Astrocyte of the spinal cord (primary cell): ENCODE measurements around the gene RABL3.
"Not testable (repeated sequence)": the region's sequence is repeated elsewhere in the genome, so short reads cannot be mapped to it uniquely, and the experiment has no call there.

Source experiments
- DNase-seq: peaks from one replicate; pipeline ENCODE4 v3.0.0; 2011; ENCODE audit warnings: low read depth, low spot score
- H3K4me3 ChIP-seq: 2 replicates; pipeline ENCODE4 v1.5.1; 2011; ENCODE audit warnings: low read depth, mild to moderate bottlenecking, low read length, moderate library complexity
- CTCF ChIP-seq: IDR thresholded peaks from 2 replicates; pipeline ENCODE4 v1.5.1; 2012; ENCODE audit warnings: low read depth, mild to moderate bottlenecking, low read length, inconsistent platforms
- in situ Hi-C: cut with HindIII; loops from 2 replicates; pipeline ENCODE4 v1.10.0; 2017; ENCODE audit warnings: low sequenced_read_pairs

Gene RABL3

GRCh38 chr3:120742198-120742848 lies at the start of gene RABL3, which contains the start of gene GTF2E1:
Gene RABL3 (minus strand): TSS chr3:120742516. CDS start chr3:120742507, 9 bp downstream.
Gene GTF2E1 (plus strand): TSS chr3:120742744. CDS start chr3:120750553, 7,809 bp downstream.
- DNase-seq: peak; percentile 100
- in situ Hi-C loops: no loop called here
- H3K4me3 ChIP-seq: peak within 1 kb of the TSS; percentile 93
- TF ChIP-seq CTCF: no peak

GRCh38 chr3:120791913-120792312 lies 49.6 kb upstream of the RABL3 start:
- in situ Hi-C loops: no loop called here
- DNase-seq: peak; percentile 26
- no peak overlapping the region for H3K4me3 ChIP-seq
- TF ChIP-seq CTCF: no peak

- in situ Hi-C loops: no loop called here
- no peak for DNase-seq
- H3K4me3 ChIP-seq: no peak overlapping the region
- TF ChIP-seq CTCF: no peak
These were observed 48.7 kb upstream of the RABL3 start for GRCh38 chr3:120791010-120791409.

- H3K4me3 ChIP-seq, in situ Hi-C loops: not testable (repeated sequence)
- peak; percentile 29 for DNase-seq
These were observed 43.5 kb upstream of the RABL3 start for GRCh38 chr3:120785832-120786231.

GRCh38 chr3:120780977-120781376 lies 38.7 kb upstream of the RABL3 start:
- DNase-seq: peak; percentile 90
- H3K4me3 ChIP-seq: no peak overlapping the region
- in situ Hi-C loops: no loop called here
- TF ChIP-seq CTCF: no peak

- in situ Hi-C loops: no loop called here
- no peak for TF ChIP-seq CTCF
- H3K4me3 ChIP-seq: no peak overlapping the region
- no peak for DNase-seq
These were observed 36.5 kb upstream of the RABL3 start for GRCh38 chr3:120778776-120779175.

GRCh38 chr3:120775411-120775810 lies 33.1 kb upstream of the RABL3 start:
- TF ChIP-seq CTCF: no peak
- DNase-seq: no peak
- in situ Hi-C loops: no loop called here
- H3K4me3 ChIP-seq: no peak overlapping the region
